HepG2 (cell line): Measurements from ENCODE around the gene ZFP1. TPM values are rescaled to one million over a fixed set of nuclear protein-coding genes. Genes with fewer than 3 reads are reported as not detected.

Experiments
- ADNP ChIP-seq: sonication (generic); formaldehyde crosslinking; IDR thresholded peaks from 2 replicates; pipeline ENCODE4 v1.4.0; 2020; ENCODE audit warnings: missing genetic modification reagents
- AKAP8 ChIP-seq: sonication (generic); formaldehyde crosslinking; IDR thresholded peaks from 2 replicates; pipeline ENCODE4 v1.5.1; 2020; ENCODE audit warnings: mild to moderate bottlenecking, missing genetic modification reagents
- CBX2 ChIP-seq, 2 experiments: fragments of 200-600 bp in 1 of 2; sonication (generic); formaldehyde crosslinking in 1 of 2; IDR thresholded peaks; 2 replicates each; pipeline versions ENCODE4 v1.7.0 to v1.8.1; 2018 to 2022; ENCODE audit warnings: low read depth in 2 of 2, low read length in 1 of 2, mild to moderate bottlenecking in 1 of 2, missing genetic modification reagents in 1 of 2
- CBX5 ChIP-seq: sonication (generic); formaldehyde crosslinking; IDR thresholded peaks from 2 replicates; pipeline ENCODE4 v1.4.0; 2020; ENCODE audit warnings: missing genetic modification reagents, borderline replicate concordance
- GABPB1 ChIP-seq: IDR thresholded peaks from 2 replicates; pipeline ENCODE4 v1.6.1; 2016; ENCODE audit warnings: mild to moderate bottlenecking, missing genetic modification reagents, moderate library complexity, missing compliant biosample characterization
- GFI1 ChIP-seq: sonication (generic); formaldehyde crosslinking; IDR thresholded peaks from 2 replicates; pipeline ENCODE4 v1.5.0; 2020; ENCODE audit warnings: missing genetic modification reagents, mild to moderate bottlenecking, borderline replicate concordance
- PCBP1 ChIP-seq: fragments of 200-400 bp; formaldehyde crosslinking; IDR thresholded peaks from 2 replicates; pipeline ENCODE4 v1.6.1; 2017; ENCODE audit warnings: mild to moderate bottlenecking, low read depth, low read length, borderline replicate concordance
- TSC22D2 ChIP-seq: sonication (generic); formaldehyde crosslinking; IDR thresholded peaks from 2 replicates; pipeline ENCODE4 v1.5.1; 2020; ENCODE audit warnings: missing genetic modification reagents, mild to moderate bottlenecking, borderline replicate concordance
- ZKSCAN8 ChIP-seq: IDR thresholded peaks from 2 replicates; pipeline ENCODE4 v1.6.1; 2016; ENCODE audit warnings: borderline replicate concordance, missing genetic modification reagents, missing compliant biosample characterization
- ZNF441 ChIP-seq: sonication (generic); formaldehyde crosslinking; IDR thresholded peaks from 2 replicates; pipeline ENCODE4 v1.7.0; 2021; ENCODE audit warnings: missing genetic modification reagents, borderline replicate concordance
- ZNF552 ChIP-seq: sonication (generic); formaldehyde crosslinking; IDR thresholded peaks from 2 replicates; pipeline ENCODE4 v1.9.0; 2022; ENCODE audit warnings: missing genetic modification reagents, mild to moderate bottlenecking, borderline replicate concordance
- ZNF570 ChIP-seq: sonication (generic); formaldehyde crosslinking; IDR thresholded peaks from 2 replicates; pipeline ENCODE4 v1.4.0; 2020; ENCODE audit warnings: mild to moderate bottlenecking, missing genetic modification reagents, borderline replicate concordance
- ZNF782 ChIP-seq: sonication (generic); formaldehyde crosslinking; IDR thresholded peaks from 2 replicates; pipeline ENCODE4 v1.4.0; 2020; ENCODE audit warnings: missing genetic modification reagents, mild to moderate bottlenecking, borderline replicate concordance
- polyA plus RNA-seq, 8 experiments: library from polyadenylated mRNA; depleted of rRNA in 3 of 8; stranded (reverse) in 7 of 8; unstranded in 1 of 8; fragments of >200 nt; fragmentation: Illumina TruSeq in 4 of 8; extraction: Trizol in 4 of 8; gene quantifications; 2 replicates each; pipeline versions ENCODE4 v1.2.1 to v1.2.3, GENCODE V29; 2011 to 2016; ENCODE audit warnings: low read depth in 4 of 8, missing spikeins in 1 of 8, mixed read lengths in 1 of 8; ENCODE audit not compliant: insufficient read depth in 1 of 8
- total RNA-seq, 5 experiments: library from RNA; depleted of rRNA; stranded (reverse); fragments of >200 nt; fragmentation: Illumina TruSeq; extraction: Trizol; gene quantifications; 2 replicates each; pipeline ENCODE4 v1.2.3, GENCODE V29; 2016; ENCODE audit warnings: low read depth in 1 of 5
- TF ChIP-seq, protein P1 (sequence below): sonication (generic); formaldehyde crosslinking; IDR thresholded peaks from 2 replicates; pipeline ENCODE4 v1.5.1; 2020; ENCODE audit warnings: missing genetic modification reagents, mild to moderate bottlenecking, borderline replicate concordance
- TF ChIP-seq, protein P2 (sequence below), 2 experiments: sonication (generic) in 1 of 2; formaldehyde crosslinking in 1 of 2; IDR thresholded peaks; 2 replicates each; pipeline versions ENCODE4 v1.4.0 to v1.6.1; 2016 to 2020; ENCODE audit warnings: borderline replicate concordance in 1 of 2, low read depth in 1 of 2, mild to moderate bottlenecking in 1 of 2, missing genetic modification reagents in 1 of 2
- TF ChIP-seq, protein P3 (sequence below): sonication (generic); formaldehyde crosslinking; IDR thresholded peaks from 2 replicates; pipeline ENCODE4 v1.5.1; 2020; ENCODE audit warnings: missing genetic modification reagents, mild to moderate bottlenecking, borderline replicate concordance
- TF ChIP-seq, protein P4 (sequence below): IDR thresholded peaks from 2 replicates; pipeline ENCODE4 v1.6.1; 2016

Gene ZFP1
- total and polyA plus RNA-seq, 2 of the 13 experiments (the other 11 are each of a cell fraction or from before 2014, with no cell fraction given), result 8.3 to 14.0 TPM

DNA sequence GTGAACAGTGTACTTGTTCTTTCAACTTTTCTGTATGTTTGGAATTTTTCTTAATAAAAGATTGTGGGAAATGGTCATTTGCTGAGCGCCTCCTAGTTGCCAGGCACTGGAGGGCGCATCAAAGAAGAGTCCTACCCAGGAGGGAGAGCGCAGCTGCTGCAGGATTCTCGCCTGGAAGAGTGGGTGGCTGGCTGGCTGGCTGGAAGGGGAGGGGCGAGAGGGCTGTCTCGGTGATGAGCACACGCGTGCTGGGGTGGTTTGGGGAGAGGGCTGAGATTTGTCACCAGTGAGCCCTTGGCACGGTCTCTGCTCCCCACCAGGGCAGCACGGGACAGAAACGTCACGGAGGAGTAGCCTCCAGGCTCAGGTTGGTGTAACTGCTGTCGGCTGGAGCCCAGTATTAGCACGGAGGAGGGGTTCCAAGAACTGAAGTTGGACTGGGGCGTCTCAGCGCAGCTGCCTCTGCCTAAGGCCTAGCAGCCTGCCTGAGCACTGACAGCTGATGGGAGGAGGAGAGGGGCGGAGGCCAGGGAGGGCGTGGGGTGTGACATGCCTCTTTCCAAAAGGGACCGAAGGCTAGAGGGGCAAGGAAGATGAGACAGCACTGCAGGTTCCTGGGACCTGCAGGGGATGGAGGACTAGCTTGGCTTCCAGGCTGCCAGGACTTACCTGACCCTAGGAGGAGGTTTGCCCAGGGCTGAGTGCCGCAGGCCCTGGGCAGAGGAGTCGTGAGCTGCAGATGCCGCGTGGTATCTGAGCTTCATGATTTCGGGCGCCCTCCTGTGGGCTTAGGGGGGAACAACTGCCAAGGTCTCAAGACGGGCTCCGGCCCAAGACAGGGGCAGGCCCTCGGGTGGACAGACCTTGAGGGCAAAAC lies 37.4 kb upstream of the ZFP1 start (continued):
- TF ChIP-seq ZNF570 (CRISPR knock-in tag) (no peak), ZNF441 (CRISPR knock-in tag) (no peak), GFI1 (peak; percentile 57), ADNP (CRISPR knock-in tag) (no peak), ZNF552 (CRISPR knock-in tag) (no peak), CBX2 (IDR thresholded peaks at IDR 0.05; ENCODE audit: low read depth, low read length) (no peak), CBX2 (CRISPR knock-in tag; IDR thresholded peaks at IDR 0.05; ENCODE audit: low read depth) (no peak), ZNF782 (0 out of 2 replicates have a peak, but pooled peaks have one; percentile 24), PCBP1 (0 out of 2 replicates have a peak, but pooled peaks have one; percentile 69), CBX5 (CRISPR knock-in tag) (peak; percentile 81; the same call in 1 of the 2 replicates), GABPB1 (peak; percentile 54), TSC22D2 (CRISPR knock-in tag) (peak; percentile 67; the same call in 1 of the 2 replicates), AKAP8 (CRISPR knock-in tag) (peak; percentile 98), ZKSCAN8 (no peak; the same call in 1 of the 2 replicates)
- TF ChIP-seq, protein P1, sequence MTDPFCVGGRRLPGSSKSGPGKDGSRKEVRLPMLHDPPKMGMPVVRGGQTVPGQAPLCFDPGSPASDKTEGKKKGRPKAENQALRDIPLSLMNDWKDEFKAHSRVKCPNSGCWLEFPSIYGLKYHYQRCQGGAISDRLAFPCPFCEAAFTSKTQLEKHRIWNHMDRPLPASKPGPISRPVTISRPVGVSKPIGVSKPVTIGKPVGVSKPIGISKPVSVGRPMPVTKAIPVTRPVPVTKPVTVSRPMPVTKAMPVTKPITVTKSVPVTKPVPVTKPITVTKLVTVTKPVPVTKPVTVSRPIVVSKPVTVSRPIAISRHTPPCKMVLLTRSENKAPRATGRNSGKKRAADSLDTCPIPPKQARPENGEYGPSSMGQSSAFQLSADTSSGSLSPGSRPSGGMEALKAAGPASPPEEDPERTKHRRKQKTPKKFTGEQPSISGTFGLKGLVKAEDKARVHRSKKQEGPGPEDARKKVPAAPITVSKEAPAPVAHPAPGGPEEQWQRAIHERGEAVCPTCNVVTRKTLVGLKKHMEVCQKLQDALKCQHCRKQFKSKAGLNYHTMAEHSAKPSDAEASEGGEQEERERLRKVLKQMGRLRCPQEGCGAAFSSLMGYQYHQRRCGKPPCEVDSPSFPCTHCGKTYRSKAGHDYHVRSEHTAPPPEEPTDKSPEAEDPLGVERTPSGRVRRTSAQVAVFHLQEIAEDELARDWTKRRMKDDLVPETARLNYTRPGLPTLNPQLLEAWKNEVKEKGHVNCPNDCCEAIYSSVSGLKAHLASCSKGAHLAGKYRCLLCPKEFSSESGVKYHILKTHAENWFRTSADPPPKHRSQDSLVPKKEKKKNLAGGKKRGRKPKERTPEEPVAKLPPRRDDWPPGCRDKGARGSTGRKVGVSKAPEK (CRISPR knock-in tag), result peak; percentile 86
- TF ChIP-seq, protein P2, sequence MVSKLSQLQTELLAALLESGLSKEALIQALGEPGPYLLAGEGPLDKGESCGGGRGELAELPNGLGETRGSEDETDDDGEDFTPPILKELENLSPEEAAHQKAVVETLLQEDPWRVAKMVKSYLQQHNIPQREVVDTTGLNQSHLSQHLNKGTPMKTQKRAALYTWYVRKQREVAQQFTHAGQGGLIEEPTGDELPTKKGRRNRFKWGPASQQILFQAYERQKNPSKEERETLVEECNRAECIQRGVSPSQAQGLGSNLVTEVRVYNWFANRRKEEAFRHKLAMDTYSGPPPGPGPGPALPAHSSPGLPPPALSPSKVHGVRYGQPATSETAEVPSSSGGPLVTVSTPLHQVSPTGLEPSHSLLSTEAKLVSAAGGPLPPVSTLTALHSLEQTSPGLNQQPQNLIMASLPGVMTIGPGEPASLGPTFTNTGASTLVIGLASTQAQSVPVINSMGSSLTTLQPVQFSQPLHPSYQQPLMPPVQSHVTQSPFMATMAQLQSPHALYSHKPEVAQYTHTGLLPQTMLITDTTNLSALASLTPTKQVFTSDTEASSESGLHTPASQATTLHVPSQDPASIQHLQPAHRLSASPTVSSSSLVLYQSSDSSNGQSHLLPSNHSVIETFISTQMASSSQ (IDR thresholded peaks at IDR 0.05; ENCODE audit: low read depth), result no peak
- TF ChIP-seq, protein P2 (CRISPR knock-in tag; IDR thresholded peaks at IDR 0.05; ENCODE audit: borderline replicate concordance), result peak; percentile 33; the same call in 1 of the 2 replicates
- TF ChIP-seq, protein P3, sequence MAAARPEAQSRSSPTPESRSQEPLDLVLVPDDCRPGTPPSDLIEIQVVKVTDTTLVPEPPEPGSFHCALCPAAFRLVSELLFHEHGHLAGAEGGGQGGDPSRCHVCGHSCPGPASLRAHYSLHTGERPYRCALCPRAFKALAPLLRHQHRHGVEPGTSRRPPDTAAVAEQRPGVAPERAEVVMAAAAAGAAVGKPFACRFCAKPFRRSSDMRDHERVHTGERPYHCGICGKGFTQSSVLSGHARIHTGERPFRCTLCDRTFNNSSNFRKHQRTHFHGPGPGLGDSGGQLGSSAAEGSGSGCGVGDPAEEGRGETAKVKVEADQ, result peak; percentile 12; the same call in 1 of the 2 replicates
- TF ChIP-seq, protein P4, sequence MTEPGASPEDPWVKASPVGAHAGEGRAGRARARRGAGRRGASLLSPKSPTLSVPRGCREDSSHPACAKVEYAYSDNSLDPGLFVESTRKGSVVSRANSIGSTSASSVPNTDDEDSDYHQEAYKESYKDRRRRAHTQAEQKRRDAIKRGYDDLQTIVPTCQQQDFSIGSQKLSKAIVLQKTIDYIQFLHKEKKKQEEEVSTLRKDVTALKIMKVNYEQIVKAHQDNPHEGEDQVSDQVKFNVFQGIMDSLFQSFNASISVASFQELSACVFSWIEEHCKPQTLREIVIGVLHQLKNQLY (CRISPR knock-in tag), result no peak
